ENCODE results near the gene TRIM42.

TRIM42 gene

DNA sequence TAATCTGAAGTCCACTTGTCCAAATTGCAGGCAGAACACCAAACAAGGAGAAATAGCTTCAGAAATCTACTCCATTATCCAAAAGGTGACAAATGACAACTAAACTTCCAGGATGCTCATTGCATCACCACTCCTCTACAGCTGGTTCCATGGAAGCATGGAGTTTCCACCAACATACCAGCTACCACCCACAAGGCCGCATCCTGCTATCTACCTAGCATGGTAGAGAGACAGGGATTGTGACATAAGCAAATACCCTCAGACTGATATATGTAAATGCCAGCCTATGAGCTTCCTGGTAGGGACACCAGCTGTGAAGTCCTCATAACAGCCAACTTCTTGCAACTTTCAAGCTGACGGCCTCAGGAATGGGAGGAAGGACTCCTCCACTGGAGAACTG is at the start of gene TRIM42:
Gene TRIM42, plus strand, starts transcription at position 301 of the 400 bp plus-strand sequence. CDS start 166 bp downstream, outside the sequence.
- no peak for DNase-seq

- no peak for DNase-seq
Observed at GRCh38 chr3:140628606-140629005, 49.3 kb upstream of the TRIM42 start.

DNA sequence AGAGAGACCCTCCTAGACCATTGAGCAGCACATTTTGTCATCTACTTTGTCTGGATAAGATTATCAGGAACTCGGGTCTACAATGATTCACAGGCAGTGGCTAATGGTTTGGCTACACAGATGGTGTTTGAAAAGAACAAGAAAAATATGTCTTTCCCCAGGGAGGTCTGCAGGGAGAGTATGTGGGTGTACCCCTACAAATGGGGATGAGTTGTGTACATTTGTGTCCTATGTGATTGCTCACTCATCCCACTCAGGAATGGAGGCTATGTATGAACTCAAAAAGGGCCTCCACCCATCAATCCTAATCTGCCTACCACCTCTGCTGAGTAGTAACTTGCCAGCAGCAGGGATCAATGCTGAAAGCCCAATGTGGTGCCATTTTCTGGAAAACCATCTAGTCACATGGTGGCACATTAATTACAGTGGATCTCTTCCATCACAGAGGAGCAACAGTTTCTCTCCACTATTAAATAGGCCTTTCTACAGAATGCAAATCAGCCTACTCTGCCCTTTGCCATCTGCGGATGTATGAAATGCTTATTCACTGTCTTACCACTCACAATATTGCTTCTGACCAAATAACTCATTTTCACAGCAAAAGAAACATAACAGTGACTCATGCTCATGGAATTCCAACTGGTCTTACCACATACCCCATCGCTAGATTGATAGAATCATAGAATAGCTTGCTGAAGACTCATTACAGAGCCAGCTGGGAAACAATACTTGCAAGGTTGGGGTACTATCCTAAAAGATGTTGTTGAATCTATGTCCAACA is 48.3 kb upstream of the TRIM42 start:
- peak; percentile 6 to 51 for DNase-seq

GRCh38 chr3:140630366-140630765 is 47.5 kb upstream of the TRIM42 start:
- no peak for DNase-seq

DNA sequence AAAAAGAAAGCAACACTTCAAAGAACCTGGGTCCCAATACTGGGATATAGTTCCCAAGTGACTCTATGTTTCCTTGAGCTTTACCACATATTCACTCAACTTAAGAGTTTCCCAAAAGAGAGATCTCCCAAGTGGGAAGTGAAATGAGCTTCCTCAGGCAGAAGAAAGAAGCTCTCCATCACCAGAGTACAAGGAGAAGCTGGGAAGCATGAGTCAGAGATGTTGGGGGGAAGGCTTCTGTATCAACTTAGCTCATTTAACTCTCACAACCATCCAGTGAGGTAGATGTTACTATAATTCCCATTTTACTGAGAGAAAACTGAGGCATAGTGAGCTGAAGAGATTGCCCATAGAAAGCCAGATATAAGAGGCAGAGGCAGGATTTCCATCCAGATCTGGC is 47.0 kb upstream of the TRIM42 start:
- DNase-seq: no peak

- no peak for DNase-seq
Observed at GRCh38 chr3:140635276-140635675, 42.6 kb upstream of the TRIM42 start.

- no peak for DNase-seq
Observed at GRCh38 chr3:140636406-140637138, 41.3 kb upstream of the TRIM42 start.

- DNase-seq: no peak
Observed at GRCh38 chr3:140651287-140651686, 26.6 kb upstream of the TRIM42 start.

DNA sequence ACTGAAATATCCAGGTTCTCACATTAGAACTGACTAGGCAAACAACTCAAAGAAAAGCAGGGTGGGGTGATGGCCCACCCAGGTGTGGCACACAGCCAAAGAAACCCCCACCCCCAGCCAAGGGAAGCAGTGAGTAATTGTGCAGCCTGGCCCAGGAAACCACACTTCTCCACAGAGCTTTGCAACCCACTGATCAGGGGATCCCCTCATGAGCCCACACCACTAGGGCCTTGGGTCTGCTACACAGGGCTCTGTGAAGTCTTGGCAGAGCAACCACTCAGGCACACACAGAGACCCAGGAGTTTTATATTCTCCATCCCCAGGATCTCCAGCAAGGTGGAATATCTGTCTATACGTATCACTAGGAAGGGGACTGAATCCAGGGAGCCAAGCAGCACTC is 22.2 kb upstream of the TRIM42 start:
- DNase-seq: no peak

GRCh38 chr3:140664111-140664510 is 13.8 kb upstream of the TRIM42 start:
- DNase-seq: no peak

- no peak for DNase-seq
Observed at GRCh38 chr3:140682586-140682985, 4.7 kb downstream of the TRIM42 start.

DNA sequence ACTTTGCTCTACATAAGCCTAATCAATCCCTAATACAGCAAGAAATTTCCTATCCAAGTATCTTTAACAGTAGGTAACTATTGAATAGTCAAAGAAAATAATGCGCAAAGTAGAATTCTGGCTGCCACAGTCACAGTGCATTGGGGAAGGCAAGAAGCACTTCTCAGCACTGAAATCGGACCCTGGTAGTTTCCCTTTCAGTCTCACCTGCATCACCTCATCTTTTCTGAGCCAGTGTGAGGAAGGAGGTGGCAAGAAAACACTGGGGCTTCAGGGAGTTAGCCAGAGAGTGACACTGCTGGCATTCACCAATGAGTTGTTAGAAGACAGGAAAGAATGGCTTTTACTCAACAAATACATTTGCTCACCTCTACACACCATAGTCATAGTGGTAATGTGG is 8.3 kb downstream of the TRIM42 start:
- DNase-seq: no peak

DNA sequence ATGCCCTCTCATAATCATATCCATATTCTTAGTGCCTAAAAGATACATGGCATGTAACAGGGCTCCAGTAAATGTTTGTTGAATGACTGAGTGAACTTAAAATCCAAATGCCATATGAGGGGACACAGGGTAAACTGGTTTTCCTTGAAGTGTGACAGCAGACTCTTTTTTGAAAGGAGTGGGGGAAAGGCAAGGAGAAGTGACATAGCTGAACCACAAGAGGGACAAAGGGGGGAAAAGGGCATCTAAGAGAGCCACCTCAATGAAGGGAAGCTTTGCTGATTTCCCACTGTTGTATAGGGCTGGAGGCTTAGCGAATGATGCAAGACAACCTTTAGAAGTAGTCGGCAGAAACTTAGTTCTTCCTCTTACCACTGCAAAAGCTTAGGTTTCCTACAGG is 9.1 kb downstream of the TRIM42 start:
- no peak for DNase-seq

GRCh38 chr3:140695361-140696061 is 17.6 kb downstream of the TRIM42 start:
- no peak for DNase-seq

GRCh38 chr3:140699516-140700231 is 21.8 kb downstream of the TRIM42 start:
- DNase-seq: no peak

DNA sequence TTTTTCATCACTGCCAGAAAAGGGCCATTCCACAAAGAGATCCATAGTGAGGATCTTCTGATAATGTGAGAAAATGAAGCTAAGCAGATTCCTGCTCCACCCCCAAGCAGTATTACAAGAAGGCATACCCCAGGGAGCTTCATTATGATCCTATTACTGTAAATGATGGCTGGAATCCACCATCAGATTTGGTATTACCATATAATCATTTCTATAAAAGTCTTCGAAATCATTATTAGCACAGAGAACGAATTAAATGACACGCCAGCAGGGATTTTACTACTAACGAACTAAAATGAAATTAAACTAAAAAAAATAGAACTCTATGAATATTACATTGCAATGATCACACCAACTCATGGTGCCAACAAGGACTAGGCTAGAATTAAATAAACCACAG is 24.4 kb downstream of the TRIM42 start:
- no peak for DNase-seq

DNA sequence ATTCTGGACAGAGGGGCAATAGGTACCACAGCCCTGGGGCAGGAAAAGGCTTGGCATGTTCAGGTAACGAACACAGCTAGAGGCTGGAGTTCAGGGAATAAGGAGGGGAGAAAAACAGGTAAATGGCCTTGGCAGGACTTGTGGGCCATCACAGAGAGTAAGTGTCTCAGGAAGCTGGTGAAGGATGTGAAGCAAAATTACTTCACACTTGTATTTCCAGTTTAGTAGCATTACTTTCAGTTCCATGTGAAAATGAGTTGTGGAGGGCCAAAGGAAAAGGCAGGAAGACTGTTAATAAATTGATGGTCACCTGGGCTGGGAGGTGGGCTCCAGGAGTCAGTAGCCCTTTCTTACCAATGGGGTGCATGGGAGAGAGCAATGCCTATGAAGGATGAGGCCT is 25.6 kb downstream of the TRIM42 start:
- no peak for DNase-seq

DNA sequence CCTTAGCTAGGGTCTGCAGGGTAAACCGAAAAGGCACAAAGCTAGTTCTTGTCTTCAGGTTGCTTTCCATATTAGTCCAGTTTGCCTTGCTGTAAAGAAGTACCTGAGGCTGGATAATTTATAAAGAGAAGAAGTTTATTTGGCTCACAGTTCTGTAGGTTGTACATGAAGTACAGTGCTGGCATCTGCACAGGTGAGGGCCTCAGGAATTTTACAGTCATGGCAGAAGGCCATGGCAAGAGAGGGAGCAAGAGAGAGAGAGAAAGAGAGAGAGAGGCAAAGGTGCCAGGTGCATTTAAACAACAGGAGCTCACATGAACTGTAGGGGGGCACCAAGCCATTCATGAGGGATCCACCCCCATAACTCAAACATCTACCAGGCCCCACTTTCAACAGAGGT is 26.9 kb downstream of the TRIM42 start:
- DNase-seq: no peak

DNA sequence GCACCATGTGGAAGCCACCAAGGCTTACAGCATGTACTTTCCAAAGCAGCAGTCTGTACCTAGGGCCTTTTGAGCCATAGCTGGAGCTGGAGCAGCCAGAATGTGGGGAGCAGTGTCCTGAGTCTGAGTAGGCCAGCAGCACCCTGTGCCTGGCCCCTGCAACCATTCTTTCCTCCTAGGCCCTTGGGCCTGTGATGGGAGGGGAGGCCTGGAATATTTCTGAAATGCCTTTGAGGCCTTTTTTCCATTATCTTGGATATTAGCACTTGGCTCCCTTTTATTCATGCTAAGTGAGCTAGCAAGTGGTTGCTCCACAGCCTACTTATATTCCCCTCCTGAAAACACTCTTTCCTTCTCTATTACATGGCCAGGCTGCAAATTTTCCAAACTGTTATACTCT is 28.1 kb downstream of the TRIM42 start:
- DNase-seq: no peak

DNA sequence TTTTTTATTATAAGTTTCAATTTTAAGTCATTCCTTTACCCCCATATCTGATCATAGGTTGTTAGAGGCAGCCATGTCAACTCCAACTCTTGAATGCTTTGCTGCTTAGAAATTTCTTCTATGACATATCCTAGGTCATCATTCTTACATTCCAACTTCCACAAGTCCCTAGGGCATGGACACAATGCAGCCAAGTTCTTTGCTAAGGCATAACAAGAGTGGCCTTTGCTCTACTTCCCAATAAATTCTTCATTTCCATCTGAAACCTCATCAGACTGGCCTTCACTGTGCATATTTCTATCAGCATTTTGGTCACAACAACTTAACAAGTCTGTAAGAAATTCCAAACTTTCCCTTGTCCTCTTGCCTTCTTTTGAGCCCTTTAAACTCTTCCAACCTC is 28.5 kb downstream of the TRIM42 start:
- no peak for DNase-seq

- DNase-seq: no peak
Observed at GRCh38 chr3:140708815-140709214, 31.0 kb downstream of the TRIM42 start.

GRCh38 chr3:140709751-140710150 is 31.9 kb downstream of the TRIM42 start:
- DNase-seq: no peak

GRCh38 chr3:140710711-140711389 is 33.0 kb downstream of the TRIM42 start:
- DNase-seq: no peak

All from SW 1271 (cell line).